Fibroblast of lung (primary cell): Measurements from ENCODE around the gene LDLRAD3.
"Not testable (repeated sequence)": the region's sequence is repeated elsewhere in the genome, so short reads cannot be mapped to it uniquely, and the experiment has no call there.

Experiments used
- CTCF ChIP-seq, 2 donors: IDR thresholded peaks in 1 of 2; conservative IDR thresholded peaks in 1 of 2; 1 replicate in 1 of 2; 2 replicates in 1 of 2; pipeline ENCODE4 v1.5.1; 2011 to 2012; ENCODE audit warnings: low read length in 2 of 2, control low read depth in 1 of 2, inconsistent platforms in 1 of 2, low read depth in 1 of 2, mild to moderate bottlenecking in 1 of 2
- EZH2 ChIP-seq: IDR thresholded peaks from 2 replicates; pipeline ENCODE4 v1.5.1; 2012; ENCODE audit warnings: low read length, control low read depth, mild to moderate bottlenecking; ENCODE audit errors: missing control alignments

DNA sequence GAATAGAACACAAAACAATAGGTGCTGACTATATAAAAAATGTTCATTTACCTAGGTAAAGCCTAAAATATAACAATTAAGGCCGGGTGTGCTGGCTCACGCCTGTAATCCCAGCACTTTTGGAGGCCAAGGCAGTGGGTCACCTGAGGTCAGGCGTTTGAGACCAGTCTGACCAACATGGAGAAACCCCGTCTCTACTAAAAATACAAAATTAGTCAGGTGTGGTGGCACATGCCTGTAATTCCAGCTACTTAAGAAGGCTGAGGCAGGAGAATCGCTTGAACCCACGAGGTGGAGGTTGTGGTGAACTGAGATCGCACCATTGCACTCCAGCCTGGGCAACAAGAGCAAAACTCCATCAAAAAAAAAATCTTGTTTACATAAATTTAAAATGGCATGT lies 31.4 kb upstream of the LDLRAD3 start:
- TF ChIP-seq CTCF (conservative IDR thresholded peaks at IDR 0.05 in 1 of 2, IDR thresholded peaks at IDR 0.05 in 1 of 2; ENCODE audit: low read depth in 1 of 2, low read length in 2 of 2); EZH2: not testable (repeated sequence)
